HFFc6 (cell line): ENCODE results near the gene G6PC3. TPM values are rescaled to one million over a fixed set of nuclear protein-coding genes. Genes with fewer than 3 reads are reported as not detected.
"Not testable (repeated sequence)": the region's sequence is repeated elsewhere in the genome, so short reads cannot be mapped to it uniquely, and the experiment has no call there.

Experiments
- DNase-seq: peaks from one replicate; pipeline ENCODE4 v3.0.0-alpha.2; 2018
- H3K27ac Mint-ChIP-seq: 2 replicates; pipeline ENCODE4 v1.8.0; 2020; ENCODE audit warnings: mild to moderate bottlenecking, mixed read lengths
- H3K27me3 Mint-ChIP-seq: 2 replicates; pipeline ENCODE4 v1.8.0; 2021; ENCODE audit warnings: mild to moderate bottlenecking, moderate library complexity, mixed read lengths; ENCODE audit not compliant: insufficient read depth
- H3K36me3 Mint-ChIP-seq: 2 replicates; pipeline ENCODE4 v1.8.0; 2021; ENCODE audit warnings: low read depth, mixed read lengths
- H3K4me1 Mint-ChIP-seq: 2 replicates; pipeline ENCODE4 v1.8.0; 2020; ENCODE audit warnings: low read depth, mixed read lengths
- H3K4me3 Mint-ChIP-seq: 2 replicates; pipeline ENCODE4 v1.8.0; 2020; ENCODE audit warnings: mild to moderate bottlenecking, moderate library complexity, mixed read lengths
- H3K9me3 Mint-ChIP-seq: 2 replicates; pipeline ENCODE4 v1.8.0; 2020; ENCODE audit warnings: mild to moderate bottlenecking, mixed read lengths
- CTCF ChIP-seq: fragments of 200-600 bp; sonication (generic); IDR thresholded peaks from 2 replicates; pipeline ENCODE4 v1.5.0; 2021; ENCODE audit warnings: antibody characterized with exemption, mild to moderate bottlenecking
- total RNA-seq, 6 experiments: library from RNA; stranded (reverse); fragmentation: NEBNext Ultra II Directional; extraction: Animal tissue kit (Norgen Biotek cat#: 25700); gene quantifications; 2 replicates in 1 of 6; 3 replicates in 5 of 6; pipeline ENCODE4 v1.2.3, GENCODE V29; 2021

The G6PC3 gene
- total RNA-seq, 6 experiments from 2014 or later, result 96.6 to 123 (median 113) TPM

- no peak for TF ChIP-seq CTCF
- Mint-ChIP-seq H3K9me3 (no peaks in the 10 kb centered on the region), H3K27ac (no peak overlapping the region), H3K4me1 (peaks cover 43% of the 10 kb centered on the region), H3K4me3 (no peak overlapping the region), H3K36me3 (peaks cover 12% of the 10 kb centered on the region), H3K27me3 (peaks cover 2% of the 10 kb centered on the region)
- DNase-seq, result no peak
These were observed 22.8 kb downstream of the G6PC3 start for GRCh38 chr17:44093231-44093900.

DNA sequence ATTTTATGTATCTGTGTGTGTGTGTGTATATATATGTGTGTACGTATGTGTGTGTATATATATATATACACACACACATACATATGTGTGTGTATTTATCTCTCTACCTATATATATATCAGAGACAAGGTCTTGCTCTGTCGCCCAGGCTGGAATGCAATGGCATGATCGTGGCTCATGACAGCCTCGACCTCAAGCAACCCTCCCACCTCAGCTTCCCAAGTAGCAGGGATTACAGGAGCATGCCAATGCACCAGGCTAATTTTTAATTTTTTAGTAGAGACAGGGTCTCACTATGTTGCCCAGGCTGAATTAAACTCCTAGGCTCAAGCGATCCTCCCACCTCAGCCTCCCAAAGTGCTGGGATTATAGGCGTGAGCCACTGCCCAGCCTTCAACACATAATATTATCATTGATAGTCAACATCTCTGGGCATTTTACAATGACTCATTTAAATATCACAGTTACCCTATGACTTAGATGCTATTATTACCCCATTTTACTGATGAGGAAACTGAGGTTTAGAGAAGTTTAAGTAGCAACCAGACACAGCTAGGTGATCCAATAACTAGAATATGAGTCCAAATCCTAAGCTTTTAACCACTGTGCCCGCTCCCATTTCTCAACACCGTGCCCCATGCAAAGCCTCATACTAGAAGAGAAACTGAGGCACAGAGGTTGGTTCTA lies 24.3 kb downstream of the G6PC3 start:
- H3K27ac Mint-ChIP-seq, result peak overlapping the region; percentile 99

DNA sequence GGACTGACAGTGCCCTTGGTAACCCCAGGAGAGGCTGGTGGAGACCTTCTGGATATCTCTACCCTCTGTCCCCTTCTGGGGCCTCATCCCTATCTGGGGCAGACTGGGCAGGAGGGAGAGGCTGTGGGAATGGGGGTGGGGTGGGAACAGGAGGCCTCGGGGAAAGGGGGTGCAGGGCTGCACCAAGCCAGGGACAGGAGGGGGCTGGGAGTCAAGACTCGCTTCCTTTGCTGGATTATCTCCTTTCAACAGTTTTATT lies 24.8 kb downstream of the G6PC3 start:
- no peak for DNase-seq
- Mint-ChIP-seq H3K27me3 (peaks cover 2% of the 10 kb centered on the region), H3K9me3 (no peaks in the 10 kb centered on the region), H3K36me3 (peaks cover 6% of the 10 kb centered on the region; the same call in 1 of the 2 replicates), H3K27ac (peak overlapping the region; percentile 99), H3K4me1 (peaks cover 45% of the 10 kb centered on the region), H3K4me3 (peak overlapping the region; percentile 82)
- TF ChIP-seq CTCF, result no peak

More for the DNA sequence above, 24.3 kb downstream of the G6PC3 start:
- DNase-seq, result no peak
- no peaks in the 10 kb centered on the region for H3K9me3 Mint-ChIP-seq
- H3K4me1 Mint-ChIP-seq, result peaks cover 40% of the 10 kb centered on the region
- H3K36me3 Mint-ChIP-seq, result peaks cover 6% of the 10 kb centered on the region; the same call in 1 of the 2 replicates
- H3K4me3 Mint-ChIP-seq, result peak overlapping the region; percentile 82; the same call in 1 of the 2 replicates
- TF ChIP-seq CTCF, result no peak
- H3K27me3 Mint-ChIP-seq, result peaks cover 2% of the 10 kb centered on the region

DNA sequence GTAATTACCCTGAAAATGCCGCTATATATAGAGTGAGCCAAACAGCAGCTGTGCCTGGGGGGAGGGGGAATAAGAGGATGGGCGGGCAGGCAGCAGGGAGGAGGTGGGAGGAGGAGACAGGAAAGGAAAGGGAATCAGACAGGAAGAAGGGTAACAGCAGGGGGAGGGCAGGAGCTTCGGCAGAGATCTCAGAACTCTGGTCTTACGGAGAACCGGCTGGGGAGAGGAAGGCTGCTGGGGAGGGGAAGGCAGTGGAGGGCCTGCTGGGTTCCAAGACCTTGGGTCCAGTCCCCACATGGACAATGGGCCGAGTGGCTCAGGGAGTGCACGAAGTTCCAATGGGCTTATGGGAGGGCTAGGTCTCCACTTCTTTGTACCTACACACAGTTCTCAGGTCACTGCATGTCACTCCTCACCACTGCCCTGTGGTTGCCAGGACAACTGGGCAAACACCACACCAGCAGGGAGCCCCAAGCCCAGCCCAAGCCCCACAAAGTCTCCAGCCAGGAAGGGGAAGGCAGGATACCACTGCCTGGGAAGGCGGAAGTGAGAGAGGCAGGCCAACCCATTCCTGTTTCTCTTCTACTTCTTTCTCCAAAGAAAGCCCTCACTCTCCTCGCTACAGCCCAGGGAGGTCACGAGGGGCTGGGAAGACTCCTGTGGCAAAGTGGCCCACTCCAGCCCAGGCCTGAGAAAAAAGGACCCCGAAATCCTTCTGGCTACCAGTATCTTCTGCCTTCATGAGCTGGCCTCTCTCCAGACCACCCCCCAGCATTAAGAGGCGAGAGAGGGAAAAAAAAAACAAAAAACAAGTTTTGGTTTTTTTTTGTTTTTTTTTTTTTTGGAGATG lies 25.3 kb downstream of the G6PC3 start:
- Mint-ChIP-seq H3K36me3 (peaks cover 6% of the 10 kb centered on the region; the same call in 1 of the 2 replicates), H3K4me1 (peaks cover 45% of the 10 kb centered on the region), H3K27me3 (peaks cover 2% of the 10 kb centered on the region), H3K27ac (peak overlapping the region; percentile 99), H3K9me3 (no peaks in the 10 kb centered on the region), H3K4me3 (peak overlapping the region; percentile 82)
- DNase-seq, result peak; percentile 88
- peak; percentile 47 for TF ChIP-seq CTCF

DNA sequence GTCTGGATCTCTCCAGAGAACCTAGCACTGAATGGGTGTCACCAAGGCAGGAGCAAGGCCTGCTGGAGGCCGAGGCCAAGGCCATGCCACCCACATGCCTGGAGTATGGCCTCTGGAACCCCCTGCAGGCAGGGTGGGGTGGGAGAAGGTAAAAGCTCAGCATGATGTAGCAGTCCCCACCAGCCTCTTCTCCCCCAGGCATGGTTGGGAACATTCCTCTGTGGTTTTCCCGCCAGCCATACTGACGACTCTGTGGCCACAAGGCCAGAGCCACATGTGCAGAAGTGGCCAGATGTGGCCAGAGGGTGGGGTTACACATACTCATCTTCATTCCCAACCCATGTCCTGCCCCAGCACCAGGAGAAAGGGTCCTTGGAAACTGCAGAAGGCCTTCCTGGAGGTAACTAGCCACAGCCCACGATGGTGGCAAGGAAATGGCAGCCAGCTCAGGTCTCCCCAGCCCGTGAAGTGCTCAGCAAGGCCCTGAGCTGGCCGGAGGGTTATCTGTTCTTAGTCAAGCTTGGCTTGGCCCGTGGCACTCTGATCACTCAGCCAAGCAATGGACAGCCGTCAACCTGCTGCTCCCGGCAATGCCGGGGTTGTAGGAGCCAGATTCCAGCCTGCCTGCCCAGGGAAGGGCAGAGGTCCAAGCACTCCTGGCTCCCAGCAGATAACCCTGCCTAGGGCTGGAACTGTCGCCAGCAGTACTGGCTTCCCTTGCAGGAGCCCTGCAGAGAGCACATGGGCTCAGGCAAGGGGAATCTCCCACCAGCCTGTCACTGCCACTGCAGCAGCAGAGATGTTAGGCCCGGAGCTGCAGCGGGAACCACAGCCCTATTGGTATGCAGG lies 26.8 kb downstream of the G6PC3 start:
- peak; percentile 52 for DNase-seq
- Mint-ChIP-seq H3K4me1 (peaks cover 57% of the 10 kb centered on the region), H3K36me3 (peaks cover 6% of the 10 kb centered on the region; the same call in 1 of the 2 replicates), H3K27ac (peak overlapping the region; percentile 99), H3K9me3 (no peaks in the 10 kb centered on the region), H3K4me3 (no peak overlapping the region; the same call in 1 of the 2 replicates), H3K27me3 (peaks cover 2% of the 10 kb centered on the region; the same call in 1 of the 2 replicates)
- peak; percentile 42 for TF ChIP-seq CTCF

DNA sequence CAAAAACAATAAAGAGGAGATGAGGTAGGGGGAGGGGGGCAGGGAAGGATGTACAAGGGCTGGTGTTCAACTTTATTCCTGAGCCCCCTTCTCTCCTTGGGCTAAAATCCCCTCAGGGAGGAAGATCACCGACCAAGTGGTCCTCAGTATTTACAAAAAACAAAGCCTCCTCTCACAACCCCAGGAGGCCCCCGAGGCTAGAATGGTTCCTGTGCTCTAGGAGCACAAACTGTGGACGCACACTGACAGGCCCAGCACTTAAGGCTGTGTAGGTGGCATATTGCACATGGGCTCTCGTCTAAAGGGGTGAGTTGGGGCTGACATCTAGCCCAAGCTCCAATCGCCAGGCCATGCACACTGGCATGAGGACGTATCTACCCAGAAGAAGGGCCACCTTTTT lies 31.3 kb downstream of the G6PC3 start:
- Mint-ChIP-seq H3K36me3 (peaks cover 13% of the 10 kb centered on the region), H3K4me3 (peak overlapping the region; percentile 74; the same call in 1 of the 2 replicates), H3K4me1 (peaks cover 50% of the 10 kb centered on the region), H3K27ac (peak overlapping the region; percentile 84)
- H3K27me3 Mint-ChIP-seq, H3K9me3 Mint-ChIP-seq, DNase-seq: not testable (repeated sequence)
